Loucy (cell line): ENCODE data around the gene DTNA.

Experiments
- CTCF ChIP-seq: fragments of 200-600 bp; sonication (generic); conservative IDR thresholded peaks from 2 replicates; pipeline ENCODE4 v1.5.1; 2014; ENCODE audit warnings: mild to moderate bottlenecking, antibody characterized with exemption, low read length
- EZH2phosphoT487 ChIP-seq: fragments of 200-600 bp; IDR thresholded peaks from 2 replicates; pipeline ENCODE4 v1.6.1; 2018; ENCODE audit warnings: antibody characterized with exemption, mild to moderate bottlenecking, moderate library complexity, borderline replicate concordance

DNA sequence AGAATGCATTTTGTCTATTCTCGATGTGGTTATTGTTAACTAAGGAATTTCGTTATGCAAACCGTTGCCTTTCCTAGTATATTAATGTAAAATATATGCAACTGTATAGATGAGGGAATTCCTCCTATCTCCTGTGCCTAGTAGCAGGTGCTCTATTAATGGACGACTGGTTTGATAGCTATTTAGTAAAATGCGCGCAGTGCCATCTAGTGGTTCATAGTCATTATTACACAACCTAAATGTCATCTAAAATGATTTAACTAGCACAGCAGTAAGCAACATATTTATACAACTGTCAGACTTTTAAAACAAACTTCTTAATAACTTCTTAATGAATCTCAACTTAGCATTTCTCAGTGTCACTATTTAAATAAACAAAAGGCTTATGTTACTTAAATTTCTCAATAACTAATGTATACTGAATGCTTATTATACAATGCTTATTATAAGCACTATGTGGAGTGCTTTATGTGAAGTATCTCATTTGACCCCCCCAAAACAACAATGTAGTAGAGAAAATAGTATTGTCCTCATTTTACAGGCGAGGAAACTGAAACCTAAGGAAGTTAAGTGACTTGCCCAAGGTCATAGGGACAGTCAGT lies 77.9 kb downstream of the DTNA start:
- TF ChIP-seq CTCF (peak; percentile 86), EZH2phosphoT487 (no peak)
